GM18499 (cell line): Measurements from ENCODE around the gene SP3.

Experiments used
- ATAC-seq: cut with Tn5 transposase; IDR thresholded peaks from one replicate; pipeline ENCODE4 v1.9.1; 2021; ENCODE audit warnings: moderate number of reproducible peaks; ENCODE audit not compliant: insufficient read depth, unreplicated experiment

The SP3 gene

GRCh38 chr2:173948842-173949241, 16.3 kb downstream of the SP3 start:
- no peak for ATAC-seq

GRCh38 chr2:173948198-173948597, 17.0 kb downstream of the SP3 start:
- ATAC-seq = no peak

- no peak for ATAC-seq
These were observed 18.0 kb downstream of the SP3 start for GRCh38 chr2:173947131-173947530.

- no peak for ATAC-seq
These were observed 21.4 kb downstream of the SP3 start for GRCh38 chr2:173943738-173944137.

GRCh38 chr2:173942861-173943523, 22.2 kb downstream of the SP3 start:
- no peak for ATAC-seq

GRCh38 chr2:173941567-173941966, 23.6 kb downstream of the SP3 start:
- no peak for ATAC-seq

GRCh38 chr2:173940208-173941020, 24.8 kb downstream of the SP3 start:
- ATAC-seq = no peak

- no peak for ATAC-seq
These were observed 26.3 kb downstream of the SP3 start for GRCh38 chr2:173938700-173939384.

GRCh38 chr2:173935305-173935704, 29.9 kb downstream of the SP3 start:
- ATAC-seq = no peak

GRCh38 chr2:173934895-173935294, 30.3 kb downstream of the SP3 start:
- no peak for ATAC-seq

GRCh38 chr2:173931751-173932150, 33.4 kb downstream of the SP3 start:
- no peak for ATAC-seq

- no peak for ATAC-seq
These were observed 35.7 kb downstream of the SP3 start for GRCh38 chr2:173929441-173929840.

GRCh38 chr2:173926875-173927274, 38.3 kb downstream of the SP3 start:
- no peak for ATAC-seq

- ATAC-seq = no peak
These were observed 40.9 kb downstream of the SP3 start for GRCh38 chr2:173924285-173924684.

- ATAC-seq = no peak
These were observed 42.4 kb downstream of the SP3 start for GRCh38 chr2:173922760-173923159.

GRCh38 chr2:173922068-173922467, 43.1 kb downstream of the SP3 start:
- ATAC-seq = no peak

GRCh38 chr2:173914055-173914927, 50.9 kb downstream of the SP3 start:
- no peak for ATAC-seq

- ATAC-seq = no peak
These were observed 55.3 kb downstream of the SP3 start for GRCh38 chr2:173909846-173910245.

GRCh38 chr2:173906626-173907025, 58.5 kb downstream of the SP3 start:
- no peak for ATAC-seq
